ENCODE results near the gene NRXN2. TPM values are rescaled to one million over a fixed set of nuclear protein-coding genes. Genes with fewer than 3 reads are reported as not detected.

The NRXN2 gene
- total and polyA plus RNA-seq, 2 of the 13 experiments (the other 11 are each of a cell fraction or from before 2014, with no cell fraction given), result not detected

DNA sequence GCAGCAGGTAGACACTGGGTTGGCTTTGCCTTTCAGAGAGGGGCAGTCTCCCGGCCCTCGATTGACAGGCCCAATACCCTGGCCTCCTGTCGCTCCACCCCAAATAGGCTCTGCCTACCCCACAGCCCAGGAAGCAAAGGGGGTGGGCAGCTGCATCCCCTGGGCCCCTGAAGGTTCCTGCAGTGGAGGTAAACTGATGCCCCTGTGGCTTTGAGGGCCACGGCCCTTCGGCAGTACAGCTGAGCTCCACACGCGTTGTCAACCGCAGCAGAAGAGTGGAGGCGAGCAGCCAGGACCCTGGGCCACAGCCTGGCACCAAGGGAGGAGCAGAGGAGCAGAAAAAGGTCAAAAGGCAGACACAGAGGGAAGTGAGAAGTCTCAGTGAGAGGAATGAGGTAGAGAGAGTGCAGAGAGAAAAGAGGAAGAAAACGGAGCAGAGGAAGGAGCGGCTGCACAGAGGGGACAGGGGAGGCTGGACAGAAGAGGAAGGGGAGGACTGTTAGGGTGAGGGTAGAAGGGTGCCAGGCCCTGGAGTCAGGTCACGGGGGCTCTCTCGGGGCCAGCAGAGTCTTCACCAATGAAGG is 67.9 kb downstream of the NRXN2 start (continued):
- TF ChIP-seq, protein P1, sequence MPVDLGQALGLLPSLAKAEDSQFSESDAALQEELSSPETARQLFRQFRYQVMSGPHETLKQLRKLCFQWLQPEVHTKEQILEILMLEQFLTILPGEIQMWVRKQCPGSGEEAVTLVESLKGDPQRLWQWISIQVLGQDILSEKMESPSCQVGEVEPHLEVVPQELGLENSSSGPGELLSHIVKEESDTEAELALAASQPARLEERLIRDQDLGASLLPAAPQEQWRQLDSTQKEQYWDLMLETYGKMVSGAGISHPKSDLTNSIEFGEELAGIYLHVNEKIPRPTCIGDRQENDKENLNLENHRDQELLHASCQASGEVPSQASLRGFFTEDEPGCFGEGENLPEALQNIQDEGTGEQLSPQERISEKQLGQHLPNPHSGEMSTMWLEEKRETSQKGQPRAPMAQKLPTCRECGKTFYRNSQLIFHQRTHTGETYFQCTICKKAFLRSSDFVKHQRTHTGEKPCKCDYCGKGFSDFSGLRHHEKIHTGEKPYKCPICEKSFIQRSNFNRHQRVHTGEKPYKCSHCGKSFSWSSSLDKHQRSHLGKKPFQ (CRISPR knock-in tag; IDR thresholded peaks at IDR 0.05; ENCODE audit: insufficient replicate concordance), result no peak
- TF ChIP-seq, protein P2, sequence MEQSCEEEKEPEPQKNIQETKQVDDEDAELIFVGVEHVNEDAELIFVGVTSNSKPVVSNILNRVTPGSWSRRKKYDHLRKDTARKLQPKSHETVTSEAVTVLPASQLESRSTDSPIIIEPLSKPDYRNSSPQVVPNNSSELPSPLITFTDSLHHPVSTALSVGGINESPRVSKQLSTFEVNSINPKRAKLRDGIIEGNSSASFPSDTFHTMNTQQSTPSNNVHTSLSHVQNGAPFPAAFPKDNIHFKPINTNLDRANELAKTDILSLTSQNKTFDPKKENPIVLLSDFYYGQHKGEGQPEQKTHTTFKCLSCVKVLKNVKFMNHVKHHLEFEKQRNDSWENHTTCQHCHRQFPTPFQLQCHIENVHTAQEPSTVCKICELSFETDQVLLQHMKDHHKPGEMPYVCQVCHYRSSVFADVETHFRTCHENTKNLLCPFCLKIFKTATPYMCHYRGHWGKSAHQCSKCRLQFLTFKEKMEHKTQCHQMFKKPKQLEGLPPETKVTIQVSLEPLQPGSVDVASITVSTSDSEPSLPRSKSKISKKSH (CRISPR knock-in tag; IDR thresholded peaks at IDR 0.05; ENCODE audit: borderline replicate concordance), result no peak

DNA sequence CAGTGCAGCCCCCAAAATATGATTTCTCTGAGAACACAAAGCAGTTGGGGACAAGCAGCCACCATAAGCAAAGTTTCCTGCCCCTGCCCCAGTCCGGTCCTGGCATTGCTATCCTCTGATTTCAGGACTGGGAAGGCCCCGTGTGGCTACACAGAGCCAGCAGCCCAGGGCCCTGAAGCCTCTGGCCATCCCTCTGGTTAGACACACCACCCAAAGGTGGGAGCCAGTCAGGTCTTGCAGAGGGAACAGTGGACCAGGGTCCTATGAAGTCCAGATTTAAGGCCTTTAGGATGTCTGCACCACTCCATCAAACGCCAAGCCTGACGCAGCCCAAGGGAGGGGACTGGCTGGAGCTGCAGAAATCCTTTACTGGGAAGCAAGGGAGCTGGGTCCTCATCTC is 68.6 kb downstream of the NRXN2 start:
- POLR2A ChIA-PET, result no interaction called here
- no peak for ATAC-seq

More for the DNA sequence above, 68.6 kb downstream of the NRXN2 start:
- FAIRE-seq (no peak), DNase-seq (ENCODE audit: low spot score) (no peak)
- intact Hi-C loops (cut with micrococcal nuclease; ENCODE audit: unreplicated experiment), result loop anchor here (5.0 kb wide), 1 partner anchor 207 kb away; no protein-coding TSS in a partner anchor
- peaks cover 5 to 30% of the 10 kb centered on the region in 2 experiments; a peak in 4 of 5 replicates for H3K27me3 ChIP-seq (ENCODE audit: control insufficient read depth in 1 of 2, insufficient read depth in 2 of 2, low read length in 2 of 2)
- TF ChIP-seq, protein P3, sequence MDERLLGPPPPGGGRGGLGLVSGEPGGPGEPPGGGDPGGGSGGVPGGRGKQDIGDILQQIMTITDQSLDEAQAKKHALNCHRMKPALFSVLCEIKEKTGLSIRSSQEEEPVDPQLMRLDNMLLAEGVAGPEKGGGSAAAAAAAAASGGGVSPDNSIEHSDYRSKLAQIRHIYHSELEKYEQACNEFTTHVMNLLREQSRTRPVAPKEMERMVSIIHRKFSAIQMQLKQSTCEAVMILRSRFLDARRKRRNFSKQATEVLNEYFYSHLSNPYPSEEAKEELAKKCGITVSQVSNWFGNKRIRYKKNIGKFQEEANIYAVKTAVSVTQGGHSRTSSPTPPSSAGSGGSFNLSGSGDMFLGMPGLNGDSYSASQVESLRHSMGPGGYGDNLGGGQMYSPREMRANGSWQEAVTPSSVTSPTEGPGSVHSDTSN (CRISPR knock-in tag; IDR thresholded peaks at IDR 0.05), result no peak
- TF ChIP-seq, protein P4, sequence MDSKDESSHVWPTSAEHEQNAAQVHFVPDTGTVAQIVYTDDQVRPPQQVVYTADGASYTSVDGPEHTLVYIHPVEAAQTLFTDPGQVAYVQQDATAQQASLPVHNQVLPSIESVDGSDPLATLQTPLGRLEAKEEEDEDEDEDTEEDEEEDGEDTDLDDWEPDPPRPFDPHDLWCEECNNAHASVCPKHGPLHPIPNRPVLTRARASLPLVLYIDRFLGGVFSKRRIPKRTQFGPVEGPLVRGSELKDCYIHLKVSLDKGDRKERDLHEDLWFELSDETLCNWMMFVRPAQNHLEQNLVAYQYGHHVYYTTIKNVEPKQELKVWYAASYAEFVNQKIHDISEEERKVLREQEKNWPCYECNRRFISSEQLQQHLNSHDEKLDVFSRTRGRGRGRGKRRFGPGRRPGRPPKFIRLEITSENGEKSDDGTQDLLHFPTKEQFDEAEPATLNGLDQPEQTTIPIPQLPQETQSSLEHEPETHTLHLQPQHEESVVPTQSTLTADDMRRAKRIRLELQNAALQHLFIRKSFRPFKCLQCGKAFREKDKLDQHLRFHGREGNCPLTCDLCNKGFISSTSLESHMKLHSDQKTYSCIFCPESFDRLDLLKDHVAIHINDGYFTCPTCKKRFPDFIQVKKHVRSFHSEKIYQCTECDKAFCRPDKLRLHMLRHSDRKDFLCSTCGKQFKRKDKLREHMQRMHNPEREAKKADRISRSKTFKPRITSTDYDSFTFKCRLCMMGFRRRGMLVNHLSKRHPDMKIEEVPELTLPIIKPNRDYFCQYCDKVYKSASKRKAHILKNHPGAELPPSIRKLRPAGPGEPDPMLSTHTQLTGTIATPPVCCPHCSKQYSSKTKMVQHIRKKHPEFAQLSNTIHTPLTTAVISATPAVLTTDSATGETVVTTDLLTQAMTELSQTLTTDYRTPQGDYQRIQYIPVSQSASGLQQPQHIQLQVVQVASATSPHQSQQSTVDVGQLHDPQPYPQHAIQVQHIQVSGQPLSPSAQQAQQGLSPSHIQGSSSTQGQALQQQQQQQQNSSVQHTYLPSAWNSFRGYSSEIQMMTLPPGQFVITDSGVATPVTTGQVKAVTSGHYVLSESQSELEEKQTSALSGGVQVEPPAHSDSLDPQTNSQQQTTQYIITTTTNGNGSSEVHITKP (CRISPR knock-in tag; IDR thresholded peaks at IDR 0.05; ENCODE audit: low read depth), result no peak
- TF ChIP-seq, protein P5, sequence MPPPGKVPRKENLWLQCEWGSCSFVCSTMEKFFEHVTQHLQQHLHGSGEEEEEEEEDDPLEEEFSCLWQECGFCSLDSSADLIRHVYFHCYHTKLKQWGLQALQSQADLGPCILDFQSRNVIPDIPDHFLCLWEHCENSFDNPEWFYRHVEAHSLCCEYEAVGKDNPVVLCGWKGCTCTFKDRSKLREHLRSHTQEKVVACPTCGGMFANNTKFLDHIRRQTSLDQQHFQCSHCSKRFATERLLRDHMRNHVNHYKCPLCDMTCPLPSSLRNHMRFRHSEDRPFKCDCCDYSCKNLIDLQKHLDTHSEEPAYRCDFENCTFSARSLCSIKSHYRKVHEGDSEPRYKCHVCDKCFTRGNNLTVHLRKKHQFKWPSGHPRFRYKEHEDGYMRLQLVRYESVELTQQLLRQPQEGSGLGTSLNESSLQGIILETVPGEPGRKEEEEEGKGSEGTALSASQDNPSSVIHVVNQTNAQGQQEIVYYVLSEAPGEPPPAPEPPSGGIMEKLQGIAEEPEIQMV (CRISPR knock-in tag; IDR thresholded peaks at IDR 0.05; ENCODE audit: low read depth), result no peak
- TF ChIP-seq PHF20 (CRISPR knock-in tag; IDR thresholded peaks at IDR 0.05) (no peak), NCOA1 (CRISPR knock-in tag; IDR thresholded peaks at IDR 0.05) (no peak), ARNTL (CRISPR knock-in tag; IDR thresholded peaks at IDR 0.05) (no peak), RARG (CRISPR knock-in tag; IDR thresholded peaks at IDR 0.05; ENCODE audit: low read depth) (no peak), NFRKB (IDR thresholded peaks at IDR 0.05) (no peak), FOXA3 (CRISPR knock-in tag; IDR thresholded peaks at IDR 0.05) (no peak), ZNF253 (CRISPR knock-in tag; IDR thresholded peaks at IDR 0.05; ENCODE audit: borderline replicate concordance) (no peak), SPEN (CRISPR knock-in tag; IDR thresholded peaks at IDR 0.05; ENCODE audit: low read depth) (no peak)
- in situ Hi-C loops (cut with HindIII; ENCODE audit: extremely low pct_ligation_motif_present, low pct_unique_long_range_greater_than_20kb), result loop anchor here (10.0 kb wide), 1 partner anchor 210 kb away; no protein-coding TSS in a partner anchor
- no peaks in the 10 kb centered on the region for H3K79me2 ChIP-seq (ENCODE audit: insufficient read depth, low read length)
- no peak overlapping the region for H2AFZ ChIP-seq (ENCODE audit: low read length)
- no peak overlapping the region for H3K9ac ChIP-seq (ENCODE audit: insufficient read depth, low read depth, low read length)
- H4K20me1 ChIP-seq (ENCODE audit: insufficient read depth, low read length), result no peaks in the 10 kb centered on the region
- WGBS (ENCODE audit: low lambda C conversion rate), result 20% methylated on average over 1 of the region's 4 CpGs
- H3K4me1 ChIP-seq (ENCODE audit: insufficient read depth, low read length), result peaks cover 12% of the 10 kb centered on the region; the same call in 1 of the 2 replicates
- no TSS peak for BruUV-seq (replicated peaks)
- H3K36me3 ChIP-seq (replicated peaks in 1 of 2; ENCODE audit: control insufficient read depth in 1 of 2, insufficient read depth in 2 of 2, low read length in 2 of 2), result no peaks in the 10 kb centered on the region
- no peak overlapping the region for H3K4me3 ChIP-seq (replicated peaks in 1 of 3; ENCODE audit: insufficient read depth in 1 of 3, low read depth in 2 of 3, low read length in 3 of 3)
- CTCF ChIA-PET (ENCODE audit: low intra/inter-chr PET ratio, low total read pairs), result no interaction called here
- no peak overlapping the region for H3K27ac ChIP-seq (ENCODE audit: extremely low read length, insufficient read depth, low read length)
- no peaks in the 10 kb centered on the region for H3K9me3 ChIP-seq (ENCODE audit: low read length)
- no peak overlapping the region for H3K4me2 ChIP-seq (ENCODE audit: low read depth, low read length)
